SJSA1 (cell line): Measurements from ENCODE around the gene CACNA2D3. TPM values are rescaled to one million over a fixed set of nuclear protein-coding genes. Genes with fewer than 3 reads are reported as not detected.

Experiments
- DNase-seq, 2 experiments: peaks; one replicate each; pipeline ENCODE4 v3.0.0-alpha.2; 2015 to 2020; ENCODE audit warnings: low spot score in 2 of 2, low read depth in 1 of 2
- H3K27ac ChIP-seq: fragments of 250-450 bp; sonication (Bioruptor Pico); 2 replicates; pipeline ENCODE4 v1.5.1; 2020; ENCODE audit warnings: mild to moderate bottlenecking, moderate library complexity
- H3K27me3 ChIP-seq: fragments of 250-450 bp; sonication (Bioruptor Pico); replicated peaks from 2 replicates; pipeline ENCODE4 v1.5.1; 2020; ENCODE audit warnings: mild to moderate bottlenecking, moderate library complexity
- H3K36me3 ChIP-seq: fragments of 250-450 bp; sonication (Bioruptor Pico); 2 replicates; pipeline ENCODE4 v1.5.1; 2020; ENCODE audit warnings: mild to moderate bottlenecking
- H3K4me1 ChIP-seq: fragments of 250-450 bp; sonication (Bioruptor Pico); replicated peaks from 2 replicates; pipeline ENCODE4 v1.6.1; 2021; ENCODE audit warnings: mild to moderate bottlenecking
- H3K4me3 ChIP-seq: fragments of 250-450 bp; sonication (Bioruptor Pico); 2 replicates; pipeline ENCODE4 v1.5.1; 2020; ENCODE audit warnings: mild to moderate bottlenecking
- H3K9me3 ChIP-seq: fragments of 250-450 bp; sonication (Bioruptor Pico); replicated peaks from 2 replicates; pipeline ENCODE4 v1.5.1; 2020; ENCODE audit warnings: mild to moderate bottlenecking
- total RNA-seq: library from RNA; depleted of rRNA; stranded (reverse); fragments of >200 nt; shearing (Covaris generic); gene quantifications from 2 replicates; pipeline ENCODE4 v1.2.3, GENCODE V29; 2014

The CACNA2D3 gene
- total RNA-seq, 1 experiment from 2014 or later: not detected

DNA sequence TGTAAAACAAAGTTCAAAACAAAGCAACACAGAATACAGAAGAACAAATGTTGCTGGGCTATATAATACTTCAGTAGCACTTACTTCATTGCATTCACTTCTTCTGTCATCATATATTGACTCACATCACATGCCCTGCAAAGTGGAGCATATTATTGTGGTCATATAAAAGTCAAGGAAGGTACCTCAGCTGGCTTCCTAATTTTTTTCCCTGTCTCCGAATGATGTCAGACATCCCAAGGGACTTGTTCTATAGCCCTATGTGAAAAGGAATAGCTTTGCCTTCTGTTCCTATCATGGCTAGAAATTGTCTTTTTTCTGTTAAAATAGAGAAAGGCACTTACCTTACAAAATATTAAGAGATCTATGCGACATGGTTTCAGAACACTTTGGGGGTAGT, 696.1 kb downstream of the CACNA2D3 start:
- no peaks in the 10 kb centered on the region for H3K36me3 ChIP-seq
- H3K27me3 ChIP-seq: no peaks in the 10 kb centered on the region
- H3K4me1 ChIP-seq: peaks cover 9% of the 10 kb centered on the region
- no peaks in the 10 kb centered on the region for H3K9me3 ChIP-seq
- DNase-seq: no peak
- H3K4me3 ChIP-seq: no peak overlapping the region
- no peak overlapping the region for H3K27ac ChIP-seq

DNA sequence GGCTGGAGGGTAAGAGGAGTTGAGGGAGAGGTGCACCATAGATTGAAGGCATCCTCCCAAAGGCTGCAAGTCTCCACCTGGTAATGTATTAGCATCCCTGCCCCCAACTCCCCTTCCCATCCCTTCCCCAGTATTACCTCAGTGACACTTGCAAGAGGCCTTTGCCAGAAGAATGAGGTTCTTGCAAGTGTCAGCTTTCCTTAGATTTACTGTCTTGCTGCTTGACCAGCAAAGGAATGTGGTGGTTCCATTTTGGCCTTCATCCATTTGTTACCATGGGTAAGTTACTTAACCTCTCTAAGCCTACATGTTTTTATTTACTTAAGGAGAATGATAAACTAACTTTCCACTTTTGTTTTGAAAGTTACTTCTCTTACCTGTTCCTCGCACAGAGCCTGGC, 696.6 kb downstream of the CACNA2D3 start:
- no peak overlapping the region for H3K4me3 ChIP-seq
- no peaks in the 10 kb centered on the region for H3K36me3 ChIP-seq
- no peaks in the 10 kb centered on the region for H3K9me3 ChIP-seq
- H3K27ac ChIP-seq: no peak overlapping the region
- no peaks in the 10 kb centered on the region for H3K27me3 ChIP-seq
- peaks cover 9% of the 10 kb centered on the region for H3K4me1 ChIP-seq
- no peak for DNase-seq

DNA sequence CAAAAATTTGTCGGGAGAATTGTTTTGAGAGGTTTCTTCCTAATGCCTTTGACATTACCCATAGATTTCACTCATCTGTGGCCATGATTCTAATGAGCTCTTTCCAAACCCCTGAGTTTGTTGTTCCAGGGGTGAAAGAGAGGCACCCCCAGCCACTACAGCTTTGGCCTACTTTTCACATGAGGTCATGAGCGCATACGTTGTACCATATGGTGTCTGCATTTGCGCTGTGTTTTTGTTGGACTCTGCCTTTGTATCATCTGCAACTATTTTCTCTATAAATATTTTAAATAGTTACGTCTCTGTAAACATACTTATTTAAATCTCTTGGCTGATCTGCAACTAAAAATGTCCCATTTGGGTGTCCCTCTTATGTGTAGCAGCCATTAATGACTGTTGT, 697.6 kb downstream of the CACNA2D3 start:
- Histone ChIP-seq H3K4me1 (peaks cover 9% of the 10 kb centered on the region), H3K36me3 (no peaks in the 10 kb centered on the region), H3K27ac (no peak overlapping the region), H3K27me3 (no peaks in the 10 kb centered on the region), H3K4me3 (no peak overlapping the region), H3K9me3 (no peaks in the 10 kb centered on the region)
- DNase-seq: no peak

- Histone ChIP-seq H3K4me3 (no peak overlapping the region), H3K4me1 (peaks cover 4% of the 10 kb centered on the region), H3K36me3 (no peaks in the 10 kb centered on the region), H3K27ac (no peak overlapping the region), H3K9me3 (no peaks in the 10 kb centered on the region), H3K27me3 (no peaks in the 10 kb centered on the region)
- peak in 1 of 2 experiments; percentile 19 for DNase-seq
These were observed 699.9 kb downstream of the CACNA2D3 start for GRCh38 chr3:54822206-54822605.

DNA sequence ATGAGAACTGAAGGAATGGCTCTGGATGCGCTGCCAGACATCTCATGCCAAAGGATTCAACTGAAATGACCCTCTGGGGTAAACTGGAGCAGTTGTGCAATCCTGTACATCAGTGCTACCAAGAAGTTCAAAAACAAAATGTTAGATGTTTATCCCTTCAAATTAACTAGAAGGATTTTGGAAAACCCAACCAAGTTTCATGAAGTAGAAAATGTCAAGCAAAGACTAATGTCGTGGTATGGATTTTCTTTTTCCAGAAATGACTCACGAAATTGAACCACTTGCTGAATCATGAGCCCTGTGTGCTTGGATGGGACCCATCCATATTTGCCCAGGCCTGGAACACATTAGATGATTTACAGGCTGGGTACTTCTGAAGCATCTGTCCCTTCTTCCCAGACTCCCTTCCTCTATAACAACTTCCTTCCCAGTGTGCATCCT, 703.9 kb downstream of the CACNA2D3 start:
- Histone ChIP-seq H3K27ac (no peak overlapping the region), H3K36me3 (no peaks in the 10 kb centered on the region), H3K4me3 (no peak overlapping the region), H3K27me3 (no peaks in the 10 kb centered on the region), H3K9me3 (peaks cover 3% of the 10 kb centered on the region; the same call in 1 of the 2 replicates), H3K4me1 (no peaks in the 10 kb centered on the region)
- DNase-seq: no peak

- no peaks in the 10 kb centered on the region for H3K27me3 ChIP-seq
- H3K4me3 ChIP-seq: no peak overlapping the region
- no peak overlapping the region for H3K27ac ChIP-seq
- H3K4me1 ChIP-seq: no peaks in the 10 kb centered on the region
- no peaks in the 10 kb centered on the region for H3K36me3 ChIP-seq
- DNase-seq: no peak
- H3K9me3 ChIP-seq: peaks cover 3% of the 10 kb centered on the region; the same call in 1 of the 2 replicates
These were observed 704.8 kb downstream of the CACNA2D3 start for GRCh38 chr3:54827056-54827687.

DNA sequence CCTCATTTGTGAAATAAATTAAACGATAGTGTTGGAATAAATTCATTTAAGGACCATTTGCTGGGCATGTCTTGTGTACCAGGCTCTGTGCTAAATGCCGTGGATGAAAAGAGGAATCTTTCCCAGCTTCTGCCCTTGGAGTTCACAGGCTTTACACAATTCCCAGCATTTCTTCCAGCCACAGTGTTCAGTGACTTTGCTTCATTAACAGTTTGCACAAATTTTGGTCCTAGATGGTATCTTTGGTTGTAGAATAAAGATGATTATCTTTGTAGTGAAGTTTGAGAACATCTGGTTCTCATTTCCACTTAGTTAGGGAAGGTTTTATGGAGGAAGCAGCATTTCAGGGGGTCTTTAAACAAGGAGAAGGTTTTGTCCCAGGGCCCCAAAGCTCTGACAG, 705.4 kb downstream of the CACNA2D3 start:
- DNase-seq: no peak
- Histone ChIP-seq H3K27ac (no peak overlapping the region), H3K9me3 (peaks cover 3% of the 10 kb centered on the region; the same call in 1 of the 2 replicates)

GRCh38 chr3:54830658-54831057, 708.3 kb downstream of the CACNA2D3 start:
- DNase-seq: no peak
- Histone ChIP-seq H3K9me3 (peaks cover 3% of the 10 kb centered on the region; the same call in 1 of the 2 replicates), H3K36me3 (no peaks in the 10 kb centered on the region), H3K4me3 (no peak overlapping the region), H3K27ac (no peak overlapping the region), H3K27me3 (no peaks in the 10 kb centered on the region), H3K4me1 (no peaks in the 10 kb centered on the region)

More for the DNA sequence above, 705.4 kb downstream of the CACNA2D3 start:
- Histone ChIP-seq H3K4me3 (no peak overlapping the region), H3K4me1 (no peaks in the 10 kb centered on the region), H3K27me3 (no peaks in the 10 kb centered on the region), H3K36me3 (no peaks in the 10 kb centered on the region)

DNA sequence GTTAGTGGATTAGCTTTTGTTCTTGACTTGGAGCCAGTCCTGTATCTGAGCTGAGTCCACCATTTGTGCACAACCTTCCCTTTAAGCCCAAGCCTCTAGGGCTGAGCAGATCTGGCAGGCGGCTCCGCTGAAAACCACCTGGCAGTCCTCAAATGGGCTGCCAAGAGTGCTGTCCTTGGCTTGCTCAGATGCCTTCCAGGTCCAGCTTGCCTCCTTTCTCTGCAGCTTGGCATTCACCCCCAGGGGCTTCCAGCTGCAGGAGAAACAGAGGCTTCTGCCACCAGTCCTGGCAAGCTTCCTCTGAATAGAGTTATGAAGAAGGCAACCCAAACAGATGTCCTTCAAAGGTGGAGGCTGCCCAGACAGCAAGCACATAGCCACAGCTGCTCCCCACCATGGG, 708.8 kb downstream of the CACNA2D3 start:
- H3K4me3 ChIP-seq: no peak overlapping the region
- H3K4me1 ChIP-seq: no peaks in the 10 kb centered on the region
- no peaks in the 10 kb centered on the region for H3K36me3 ChIP-seq
- no peaks in the 10 kb centered on the region for H3K27me3 ChIP-seq
- H3K9me3 ChIP-seq: peaks cover 3% of the 10 kb centered on the region; the same call in 1 of the 2 replicates
- DNase-seq: no peak
- no peak overlapping the region for H3K27ac ChIP-seq

DNA sequence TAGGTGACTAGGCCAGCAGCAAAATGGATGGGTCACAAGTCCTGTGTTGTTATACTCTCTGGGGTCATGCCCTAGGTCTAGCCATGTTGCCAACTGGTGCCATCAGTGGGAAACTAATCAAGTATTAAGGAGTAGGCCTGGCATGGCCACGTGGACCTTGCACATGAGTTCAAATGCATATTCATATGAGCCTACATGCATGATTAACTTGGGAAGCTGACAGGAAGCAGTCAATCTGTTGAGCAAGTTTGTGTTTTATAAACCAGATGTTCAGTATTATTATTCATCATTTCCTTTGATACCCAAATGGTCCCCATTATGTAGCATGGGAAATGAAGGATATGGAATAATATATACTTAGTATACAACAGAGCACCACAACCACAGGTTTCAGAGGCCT, 710.5 kb downstream of the CACNA2D3 start:
- Histone ChIP-seq H3K4me3 (no peak overlapping the region), H3K4me1 (no peaks in the 10 kb centered on the region), H3K27me3 (no peaks in the 10 kb centered on the region), H3K27ac (no peak overlapping the region), H3K36me3 (no peaks in the 10 kb centered on the region), H3K9me3 (peaks cover 3% of the 10 kb centered on the region; the same call in 1 of the 2 replicates)
- no peak for DNase-seq

- Histone ChIP-seq H3K4me3 (no peak overlapping the region), H3K27me3 (no peaks in the 10 kb centered on the region), H3K4me1 (no peaks in the 10 kb centered on the region), H3K36me3 (no peaks in the 10 kb centered on the region), H3K9me3 (no peaks in the 10 kb centered on the region), H3K27ac (no peak overlapping the region)
- DNase-seq: no peak
These were observed 713.3 kb downstream of the CACNA2D3 start for GRCh38 chr3:54835701-54836100.

- no peak overlapping the region for H3K27ac ChIP-seq
- DNase-seq: no peak
These were observed 714.5 kb downstream of the CACNA2D3 start for GRCh38 chr3:54836871-54837270.

GRCh38 chr3:54837964-54838363, 715.6 kb downstream of the CACNA2D3 start:
- no peak for DNase-seq

More at GRCh38 chr3:54836871-54837270, 714.5 kb downstream of the CACNA2D3 start:
- no peaks in the 10 kb centered on the region for H3K27me3 ChIP-seq
- no peaks in the 10 kb centered on the region for H3K4me1 ChIP-seq
- no peak overlapping the region for H3K4me3 ChIP-seq
- no peaks in the 10 kb centered on the region for H3K9me3 ChIP-seq
- no peaks in the 10 kb centered on the region for H3K36me3 ChIP-seq

DNA sequence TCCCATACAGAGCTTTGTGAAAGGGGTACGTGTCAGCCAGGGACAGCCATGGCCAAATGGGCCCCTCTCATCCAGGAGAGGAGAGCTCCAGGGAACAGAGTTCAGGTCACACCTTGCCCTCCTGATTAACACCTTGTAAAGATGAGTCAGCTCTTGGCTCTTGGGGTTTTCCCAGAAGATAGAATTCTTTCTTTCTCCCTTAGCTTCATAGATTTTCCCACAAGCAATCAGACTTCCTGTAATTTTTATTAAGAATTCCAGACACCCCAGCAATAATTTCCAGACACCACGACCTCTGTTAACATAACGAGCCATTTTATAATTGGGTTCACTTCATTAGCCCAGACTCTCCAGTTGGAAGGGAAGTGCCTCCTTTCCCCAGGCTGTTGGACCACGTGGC, 719.1 kb downstream of the CACNA2D3 start:
- Histone ChIP-seq H3K36me3 (no peaks in the 10 kb centered on the region), H3K27me3 (no peaks in the 10 kb centered on the region), H3K27ac (no peak overlapping the region), H3K9me3 (no peaks in the 10 kb centered on the region), H3K4me3 (no peak overlapping the region), H3K4me1 (no peaks in the 10 kb centered on the region)
- DNase-seq: no peak

More at GRCh38 chr3:54837964-54838363, 715.6 kb downstream of the CACNA2D3 start:
- H3K27me3 ChIP-seq: no peaks in the 10 kb centered on the region
- no peaks in the 10 kb centered on the region for H3K36me3 ChIP-seq
- no peaks in the 10 kb centered on the region for H3K9me3 ChIP-seq
- H3K27ac ChIP-seq: no peak overlapping the region
- H3K4me1 ChIP-seq: no peaks in the 10 kb centered on the region
- H3K4me3 ChIP-seq: no peak overlapping the region

DNA sequence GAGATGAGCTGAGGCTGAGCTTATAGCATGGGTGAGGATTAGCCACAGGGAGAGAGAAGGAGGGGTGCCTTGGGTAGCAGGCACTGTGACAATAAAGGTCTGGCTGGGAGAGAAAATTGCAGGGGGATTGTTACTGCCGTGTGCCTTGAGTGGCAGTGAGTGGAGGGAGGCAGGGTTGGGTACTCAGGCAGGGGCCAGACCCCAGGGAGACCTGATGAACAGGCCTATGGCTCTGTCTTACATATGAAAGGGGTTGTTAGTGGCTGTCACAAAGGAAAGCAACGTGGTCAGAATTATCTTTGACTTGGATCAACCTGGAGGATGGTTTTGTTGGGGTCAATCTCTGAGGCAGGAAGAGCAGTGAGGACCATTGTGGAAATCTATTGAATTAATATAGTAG, 721.0 kb downstream of the CACNA2D3 start:
- Histone ChIP-seq H3K27ac (no peak overlapping the region), H3K9me3 (no peaks in the 10 kb centered on the region), H3K36me3 (no peaks in the 10 kb centered on the region), H3K27me3 (no peaks in the 10 kb centered on the region), H3K4me1 (no peaks in the 10 kb centered on the region), H3K4me3 (no peak overlapping the region)
- DNase-seq: no peak
